GM23338 (cell line): ENCODE results near the gene PLA2G4F. TPM values are rescaled to one million over a fixed set of nuclear protein-coding genes. Genes with fewer than 3 reads are reported as not detected.

Source experiments
- ATAC-seq: fragments of 200-7000 bp; cut with Tn5 transposase; 3 replicates; pipeline ENCODE4 v1.9.1; 2020
- DNase-seq: peaks from one replicate; pipeline ENCODE4 v3.0.0-alpha.2; 2015; ENCODE audit warnings: low spot score
- H2AFZ ChIP-seq: fragments of 200-600 bp; sonication (generic); 2 replicates; pipeline ENCODE4 v1.8.0; 2016; ENCODE audit warnings: antibody characterized with exemption, mild to moderate bottlenecking, moderate library complexity
- H3F3A ChIP-seq: fragments of 200-600 bp; sonication (generic); replicated peaks from 2 replicates; pipeline ENCODE4 v1.8.0; 2017; ENCODE audit warnings: antibody characterized with exemption, mixed run types, low read depth
- H3K27ac ChIP-seq: fragments of 200-600 bp; sonication (generic); 2 replicates; pipeline ENCODE4 v1.6.1; 2016; ENCODE audit warnings: low read depth
- H3K27me3 ChIP-seq: fragments of 200-600 bp; sonication (generic); 2 replicates; pipeline ENCODE4 v1.8.0; 2016; ENCODE audit warnings: mild to moderate bottlenecking, mixed run types, moderate library complexity; ENCODE audit not compliant: insufficient read depth
- H3K36me3 ChIP-seq: fragments of 200-600 bp; sonication (generic); 2 replicates; pipeline ENCODE4 v1.8.0; 2016; ENCODE audit warnings: mild to moderate bottlenecking; ENCODE audit not compliant: insufficient read depth
- H3K4me1 ChIP-seq: fragments of 200-600 bp; sonication (generic); 2 replicates; pipeline ENCODE4 v1.8.0; 2016; ENCODE audit warnings: mild to moderate bottlenecking, moderate library complexity; ENCODE audit not compliant: insufficient read depth
- H3K4me2 ChIP-seq: fragments of 200-600 bp; sonication (generic); 2 replicates; pipeline ENCODE4 v1.7.1; 2017; ENCODE audit warnings: mixed run types
- H3K4me3 ChIP-seq: fragments of 200-600 bp; sonication (generic); 2 replicates; pipeline ENCODE4 v1.6.1; 2016; ENCODE audit warnings: mixed run types
- H3K79me2 ChIP-seq: fragments of 200-600 bp; sonication (generic); replicated peaks from 2 replicates; pipeline ENCODE4 v1.8.0; 2017; ENCODE audit warnings: mild to moderate bottlenecking; ENCODE audit not compliant: insufficient read depth
- H3K9me2 ChIP-seq: fragments of 200-600 bp; sonication (generic); 2 replicates; pipeline ENCODE4 v1.8.0; 2017; ENCODE audit not compliant: insufficient read depth
- H4K20me1 ChIP-seq: fragments of 200-600 bp; sonication (generic); replicated peaks from 2 replicates; pipeline ENCODE4 v1.8.0; 2017; ENCODE audit warnings: mild to moderate bottlenecking; ENCODE audit not compliant: insufficient read depth
- H3K27ac Mint-ChIP-seq: 2 replicates; pipeline ENCODE4 v1.8.0; 2020; ENCODE audit warnings: inconsistent platforms, mild to moderate bottlenecking, moderate library complexity, mixed read lengths
- H3K27me3 Mint-ChIP-seq: 3 replicates; pipeline ENCODE4 v1.8.0; 2022; ENCODE audit warnings: low read depth, mild to moderate bottlenecking, moderate library complexity, mixed read lengths, inconsistent platforms; ENCODE audit not compliant: insufficient read depth, poor library complexity
- H3K36me3 Mint-ChIP-seq: 3 replicates; pipeline ENCODE4 v1.8.0; 2021; ENCODE audit warnings: low read depth, mild to moderate bottlenecking, inconsistent platforms, moderate library complexity, mixed read lengths
- H3K4me1 Mint-ChIP-seq: 3 replicates; pipeline ENCODE4 v1.8.0; 2020; ENCODE audit warnings: mild to moderate bottlenecking, inconsistent platforms, mixed read lengths
- H3K4me3 Mint-ChIP-seq: 3 replicates; pipeline ENCODE4 v1.8.0; 2021; ENCODE audit warnings: moderate library complexity, mild to moderate bottlenecking, inconsistent platforms, mixed read lengths
- H3K9me3 Mint-ChIP-seq: 3 replicates; pipeline ENCODE4 v1.8.0; 2020; ENCODE audit warnings: moderate library complexity, mild to moderate bottlenecking, inconsistent platforms, mixed read lengths
- CREB1 ChIP-seq: fragments of 250-450 bp; sonication (Bioruptor Pico); IDR thresholded peaks from 2 replicates; pipeline ENCODE4 v1.5.0; 2020; ENCODE audit warnings: low read depth, mild to moderate bottlenecking, moderate library complexity
- EZH2 ChIP-seq: fragments of 200-600 bp; sonication (generic); IDR thresholded peaks from one replicate; pipeline ENCODE4 v1.8.0; 2017; ENCODE audit warnings: antibody characterized with exemption, mild to moderate bottlenecking, low read depth; ENCODE audit not compliant: unreplicated experiment
- EZH2phosphoT487 ChIP-seq: fragments of 200-600 bp; sonication (generic); IDR thresholded peaks from one replicate; pipeline ENCODE4 v1.8.1; 2018; ENCODE audit warnings: antibody characterized with exemption; ENCODE audit not compliant: unreplicated experiment
- JUNB ChIP-seq: IDR thresholded peaks from one replicate; pipeline ENCODE4 v1.6.1; 2016; ENCODE audit warnings: antibody characterized with exemption; ENCODE audit not compliant: unreplicated experiment
- NANOG ChIP-seq: IDR thresholded peaks from 2 replicates; pipeline ENCODE4 v1.6.1; 2016; ENCODE audit warnings: antibody characterized with exemption, borderline replicate concordance
- POLR2AphosphoS5 ChIP-seq: IDR thresholded peaks from 2 replicates; pipeline ENCODE4 v1.6.1; 2016; ENCODE audit warnings: antibody characterized with exemption, low read depth
- STAT1 ChIP-seq: IDR thresholded peaks from one replicate; pipeline ENCODE4 v1.6.1; 2016; ENCODE audit warnings: antibody characterized with exemption; ENCODE audit not compliant: unreplicated experiment
- ZNF114 ChIP-seq: fragments of 250-450 bp; sonication (Bioruptor Pico); IDR thresholded peaks from 2 replicates; pipeline ENCODE4 v1.5.0; 2020; ENCODE audit warnings: mild to moderate bottlenecking, moderate library complexity
- ZNF331 ChIP-seq: fragments of 250-450 bp; sonication (Bioruptor Pico); IDR thresholded peaks from 2 replicates; pipeline ENCODE4 v1.5.0; 2020; ENCODE audit warnings: low read depth, mild to moderate bottlenecking, moderate library complexity
- polyA plus RNA-seq: library from polyadenylated mRNA; unstranded; fragments of >200 nt; fragmentation: Nextera tagmentation; extraction: Ambion mirVana; gene quantifications from 2 replicates; pipeline ENCODE4 v1.2.1, GENCODE V29; 2016
- total RNA-seq: library from RNA; depleted of rRNA; stranded (reverse); fragments of >200 nt; shearing (Covaris generic); gene quantifications from 2 replicates; pipeline ENCODE4 v1.2.3, GENCODE V29; 2014
- TF ChIP-seq, protein P1 (sequence below): IDR thresholded peaks from one replicate; pipeline ENCODE4 v1.6.1; 2018; ENCODE audit warnings: antibody characterized with exemption; ENCODE audit not compliant: unreplicated experiment
- TF ChIP-seq, protein P2 (sequence below): fragments of 250-450 bp; sonication (Bioruptor Pico); IDR thresholded peaks from 2 replicates; pipeline ENCODE4 v1.5.0; 2020; ENCODE audit warnings: mild to moderate bottlenecking, moderate library complexity

Gene PLA2G4F
- total and polyA plus RNA-seq, 2 experiments from 2014 or later = not detected

- no peaks in the 10 kb centered on the region; the same call in 2 of the 3 replicates for H3K36me3 Mint-ChIP-seq
- no peak for TF ChIP-seq POLR2AphosphoS5
- TF ChIP-seq, protein P1, sequence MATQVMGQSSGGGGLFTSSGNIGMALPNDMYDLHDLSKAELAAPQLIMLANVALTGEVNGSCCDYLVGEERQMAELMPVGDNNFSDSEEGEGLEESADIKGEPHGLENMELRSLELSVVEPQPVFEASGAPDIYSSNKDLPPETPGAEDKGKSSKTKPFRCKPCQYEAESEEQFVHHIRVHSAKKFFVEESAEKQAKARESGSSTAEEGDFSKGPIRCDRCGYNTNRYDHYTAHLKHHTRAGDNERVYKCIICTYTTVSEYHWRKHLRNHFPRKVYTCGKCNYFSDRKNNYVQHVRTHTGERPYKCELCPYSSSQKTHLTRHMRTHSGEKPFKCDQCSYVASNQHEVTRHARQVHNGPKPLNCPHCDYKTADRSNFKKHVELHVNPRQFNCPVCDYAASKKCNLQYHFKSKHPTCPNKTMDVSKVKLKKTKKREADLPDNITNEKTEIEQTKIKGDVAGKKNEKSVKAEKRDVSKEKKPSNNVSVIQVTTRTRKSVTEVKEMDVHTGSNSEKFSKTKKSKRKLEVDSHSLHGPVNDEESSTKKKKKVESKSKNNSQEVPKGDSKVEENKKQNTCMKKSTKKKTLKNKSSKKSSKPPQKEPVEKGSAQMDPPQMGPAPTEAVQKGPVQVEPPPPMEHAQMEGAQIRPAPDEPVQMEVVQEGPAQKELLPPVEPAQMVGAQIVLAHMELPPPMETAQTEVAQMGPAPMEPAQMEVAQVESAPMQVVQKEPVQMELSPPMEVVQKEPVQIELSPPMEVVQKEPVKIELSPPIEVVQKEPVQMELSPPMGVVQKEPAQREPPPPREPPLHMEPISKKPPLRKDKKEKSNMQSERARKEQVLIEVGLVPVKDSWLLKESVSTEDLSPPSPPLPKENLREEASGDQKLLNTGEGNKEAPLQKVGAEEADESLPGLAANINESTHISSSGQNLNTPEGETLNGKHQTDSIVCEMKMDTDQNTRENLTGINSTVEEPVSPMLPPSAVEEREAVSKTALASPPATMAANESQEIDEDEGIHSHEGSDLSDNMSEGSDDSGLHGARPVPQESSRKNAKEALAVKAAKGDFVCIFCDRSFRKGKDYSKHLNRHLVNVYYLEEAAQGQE = no peak
- Histone ChIP-seq H3K4me3 (no peak overlapping the region), H2AFZ (no peak overlapping the region), H3K36me3 (no peaks in the 10 kb centered on the region), H3K79me2 (no peaks in the 10 kb centered on the region), H3K4me2 (no peak overlapping the region), H3K27ac (no peak overlapping the region), H4K20me1 (no peaks in the 10 kb centered on the region), H3K27me3 (no peaks in the 10 kb centered on the region), H3F3A (no peaks in the 10 kb centered on the region), H3K9me2 (no peaks in the 10 kb centered on the region), H3K4me1 (no peaks in the 10 kb centered on the region)
- H3K4me3 Mint-ChIP-seq = no peak overlapping the region
- no peak overlapping the region for H3K27ac Mint-ChIP-seq
- ATAC-seq = no peak
- H3K9me3 Mint-ChIP-seq = no peaks in the 10 kb centered on the region
- H3K4me1 Mint-ChIP-seq = peaks cover 6% of the 10 kb centered on the region; the same call in 1 of the 3 replicates
- peaks cover 15% of the 10 kb centered on the region for H3K27me3 Mint-ChIP-seq
- no peak for DNase-seq
These were observed 2.6 kb downstream of the PLA2G4F start for GRCh38 chr15:42153874-42154211.

GRCh38 chr15:42152921-42153698, 3.3 kb downstream of the PLA2G4F start:
- Histone ChIP-seq H3K4me2 (no peak overlapping the region), H3K27ac (no peak overlapping the region), H3K4me3 (no peak overlapping the region), H3K4me1 (no peaks in the 10 kb centered on the region), H3K36me3 (no peaks in the 10 kb centered on the region), H3K27me3 (no peaks in the 10 kb centered on the region), H4K20me1 (no peaks in the 10 kb centered on the region), H3K9me2 (no peaks in the 10 kb centered on the region), H3K79me2 (no peaks in the 10 kb centered on the region), H3F3A (no peaks in the 10 kb centered on the region), H2AFZ (no peak overlapping the region)
- H3K27me3 Mint-ChIP-seq = peaks cover 15% of the 10 kb centered on the region
- no peaks in the 10 kb centered on the region; the same call in 2 of the 3 replicates for H3K36me3 Mint-ChIP-seq
- ATAC-seq = no peak
- H3K4me1 Mint-ChIP-seq = peaks cover 6% of the 10 kb centered on the region; the same call in 1 of the 3 replicates
- DNase-seq = no peak
- H3K27ac Mint-ChIP-seq = no peak overlapping the region
- no peak overlapping the region for H3K4me3 Mint-ChIP-seq
- no peaks in the 10 kb centered on the region for H3K9me3 Mint-ChIP-seq
- TF ChIP-seq, protein P2, sequence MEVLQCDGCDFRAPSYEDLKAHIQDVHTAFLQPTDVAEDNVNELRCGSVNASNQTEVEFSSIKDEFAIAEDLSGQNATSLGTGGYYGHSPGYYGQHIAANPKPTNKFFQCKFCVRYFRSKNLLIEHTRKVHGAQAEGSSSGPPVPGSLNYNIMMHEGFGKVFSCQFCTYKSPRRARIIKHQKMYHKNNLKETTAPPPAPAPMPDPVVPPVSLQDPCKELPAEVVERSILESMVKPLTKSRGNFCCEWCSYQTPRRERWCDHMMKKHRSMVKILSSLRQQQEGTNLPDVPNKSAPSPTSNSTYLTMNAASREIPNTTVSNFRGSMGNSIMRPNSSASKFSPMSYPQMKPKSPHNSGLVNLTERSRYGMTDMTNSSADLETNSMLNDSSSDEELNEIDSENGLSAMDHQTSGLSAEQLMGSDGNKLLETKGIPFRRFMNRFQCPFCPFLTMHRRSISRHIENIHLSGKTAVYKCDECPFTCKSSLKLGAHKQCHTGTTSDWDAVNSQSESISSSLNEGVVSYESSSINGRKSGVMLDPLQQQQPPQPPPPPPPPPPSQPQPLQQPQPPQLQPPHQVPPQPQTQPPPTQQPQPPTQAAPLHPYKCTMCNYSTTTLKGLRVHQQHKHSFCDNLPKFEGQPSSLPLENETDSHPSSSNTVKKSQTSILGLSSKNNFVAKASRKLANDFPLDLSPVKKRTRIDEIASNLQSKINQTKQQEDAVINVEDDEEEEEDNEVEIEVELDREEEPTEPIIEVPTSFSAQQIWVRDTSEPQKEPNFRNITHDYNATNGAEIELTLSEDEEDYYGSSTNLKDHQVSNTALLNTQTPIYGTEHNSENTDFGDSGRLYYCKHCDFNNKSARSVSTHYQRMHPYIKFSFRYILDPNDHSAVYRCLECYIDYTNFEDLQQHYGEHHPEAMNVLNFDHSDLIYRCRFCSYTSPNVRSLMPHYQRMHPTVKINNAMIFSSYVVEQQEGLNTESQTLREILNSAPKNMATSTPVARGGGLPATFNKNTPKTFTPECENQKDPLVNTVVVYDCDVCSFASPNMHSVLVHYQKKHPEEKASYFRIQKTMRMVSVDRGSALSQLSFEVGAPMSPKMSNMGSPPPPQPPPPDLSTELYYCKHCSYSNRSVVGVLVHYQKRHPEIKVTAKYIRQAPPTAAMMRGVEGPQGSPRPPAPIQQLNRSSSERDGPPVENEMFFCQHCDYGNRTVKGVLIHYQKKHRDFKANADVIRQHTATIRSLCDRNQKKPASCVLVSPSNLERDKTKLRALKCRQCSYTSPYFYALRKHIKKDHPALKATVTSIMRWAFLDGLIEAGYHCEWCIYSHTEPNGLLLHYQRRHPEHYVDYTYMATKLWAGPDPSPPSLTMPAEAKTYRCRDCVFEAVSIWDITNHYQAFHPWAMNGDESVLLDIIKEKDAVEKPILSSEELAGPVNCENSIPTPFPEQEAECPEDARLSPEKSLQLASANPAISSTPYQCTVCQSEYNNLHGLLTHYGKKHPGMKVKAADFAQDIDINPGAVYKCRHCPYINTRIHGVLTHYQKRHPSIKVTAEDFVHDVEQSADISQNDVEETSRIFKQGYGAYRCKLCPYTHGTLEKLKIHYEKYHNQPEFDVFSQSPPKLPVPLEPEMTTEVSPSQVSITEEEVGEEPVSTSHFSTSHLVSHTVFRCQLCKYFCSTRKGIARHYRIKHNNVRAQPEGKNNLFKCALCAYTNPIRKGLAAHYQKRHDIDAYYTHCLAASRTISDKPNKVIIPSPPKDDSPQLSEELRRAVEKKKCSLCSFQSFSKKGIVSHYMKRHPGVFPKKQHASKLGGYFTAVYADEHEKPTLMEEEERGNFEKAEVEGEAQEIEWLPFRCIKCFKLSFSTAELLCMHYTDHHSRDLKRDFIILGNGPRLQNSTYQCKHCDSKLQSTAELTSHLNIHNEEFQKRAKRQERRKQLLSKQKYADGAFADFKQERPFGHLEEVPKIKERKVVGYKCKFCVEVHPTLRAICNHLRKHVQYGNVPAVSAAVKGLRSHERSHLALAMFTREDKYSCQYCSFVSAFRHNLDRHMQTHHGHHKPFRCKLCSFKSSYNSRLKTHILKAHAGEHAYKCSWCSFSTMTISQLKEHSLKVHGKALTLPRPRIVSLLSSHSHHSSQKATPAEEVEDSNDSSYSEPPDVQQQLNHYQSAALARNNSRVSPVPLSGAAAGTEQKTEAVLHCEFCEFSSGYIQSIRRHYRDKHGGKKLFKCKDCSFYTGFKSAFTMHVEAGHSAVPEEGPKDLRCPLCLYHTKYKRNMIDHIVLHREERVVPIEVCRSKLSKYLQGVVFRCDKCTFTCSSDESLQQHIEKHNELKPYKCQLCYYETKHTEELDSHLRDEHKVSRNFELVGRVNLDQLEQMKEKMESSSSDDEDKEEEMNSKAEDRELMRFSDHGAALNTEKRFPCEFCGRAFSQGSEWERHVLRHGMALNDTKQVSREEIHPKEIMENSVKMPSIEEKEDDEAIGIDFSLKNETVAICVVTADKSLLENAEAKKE = no peak
- TF ChIP-seq ZNF331 (CRISPR knock-in tag) = no peak
- no peak for TF ChIP-seq NANOG
- TF ChIP-seq STAT1 = no peak
- no peak for TF ChIP-seq POLR2AphosphoS5
- TF ChIP-seq EZH2phosphoT487 = no peak
- no peak for TF ChIP-seq JUNB
- TF ChIP-seq CREB1 (CRISPR knock-in tag) = no peak
- no peak for TF ChIP-seq EZH2
- no peak for TF ChIP-seq ZNF114 (CRISPR knock-in tag)
